Heart right ventricle (tissue), 16 donors: Measurements from ENCODE around the gene CATSPERD. TPM values are rescaled to one million over a fixed set of nuclear protein-coding genes. Genes with fewer than 3 reads are reported as not detected.

ENCODE experiments used
- ATAC-seq, 8 donors: fragments of 200-7000 bp; cut with Tn5 transposase; one replicate each; pipeline ENCODE4 v1.9.1; 2020; ENCODE audit warnings: mild to moderate bottlenecking in 8 of 8, moderate library complexity in 8 of 8, moderate number of reproducible peaks in 1 of 8
- DNase-seq, 2 donors: peaks; one replicate each; pipeline ENCODE4 v3.0.0-alpha.2; 2020
- H3K27ac ChIP-seq, 10 donors: fragments of 200-600 bp; sonication (generic) in 2 of 10; one replicate each; pipeline versions ENCODE4 v1.5.0 to v1.8.0; 2020 to 2022; ENCODE audit warnings: mild to moderate bottlenecking in 3 of 10
- H3K27me3 ChIP-seq, 7 donors: fragments of 200-600 bp; one replicate each; pipeline ENCODE4 v1.8.0; 2021 to 2022; ENCODE audit warnings: mild to moderate bottlenecking in 2 of 7
- H3K36me3 ChIP-seq, 9 donors: fragments of 200-600 bp; sonication (generic) in 1 of 9; one replicate each; pipeline versions ENCODE4 v1.5.0 to v1.8.0; 2020 to 2022; ENCODE audit warnings: mild to moderate bottlenecking in 2 of 9
- H3K4me1 ChIP-seq, 9 donors: fragments of 200-600 bp; sonication (generic) in 1 of 9; one replicate each; pipeline versions ENCODE4 v1.5.0 to v1.8.0; 2020 to 2022; ENCODE audit warnings: mild to moderate bottlenecking in 4 of 9
- H3K4me3 ChIP-seq, 10 donors: fragments of 200-600 bp; sonication (generic) in 2 of 10; one replicate each; pipeline versions ENCODE4 v1.5.0 to v1.8.0; 2020 to 2022; ENCODE audit warnings: mild to moderate bottlenecking in 7 of 10, moderate library complexity in 2 of 10
- H3K9me3 ChIP-seq, 11 donors: fragments of 200-600 bp in 10 of 11; sonication (generic) in 2 of 11; one replicate each; pipeline versions ENCODE4 v1.5.0 to v1.8.0; 2013 to 2022; ENCODE audit warnings: mild to moderate bottlenecking in 2 of 11, control low read depth in 1 of 11, moderate library complexity in 1 of 11
- WGBS, 2 donors: extraction: QIAGEN DNeasy Blood & Tissue Kit; methylation state at CpG; one replicate each; pipeline ENCODE4 v1.1.7; 2013; ENCODE audit warnings: inconsistent platforms in 1 of 2; 5-methylcytosine and 5-hydroxymethylcytosine counted together
- intact Hi-C, 10 donors: fragments of 100-400 bp; cut with DNase I; formaldehyde crosslinking; loops; one replicate each; pipeline versions ENCODE4 v1.11.1 to v1.14.2; 2022
- polyA plus RNA-seq, 2 donors: library from polyadenylated mRNA; stranded (reverse); fragments of 200-250 nt; gene quantifications; one replicate each; pipeline ENCODE4 v1.2.3, GENCODE V29; 2013
- total RNA-seq, 10 donors: library from RNA; stranded (reverse); fragmentation: NEBNext Ultra II Directional in 3 of 10; extraction: Animal tissue kit (Norgen Biotek cat#: 25700) in 3 of 10; gene quantifications; one replicate each; pipeline versions ENCODE4 v1.2.1 to v1.2.4, GENCODE V29; 2021 to 2023
- TF ChIP-seq, protein P1 (sequence below), 9 donors: fragments of 200-600 bp; sonication (generic) in 2 of 9; IDR thresholded peaks; one replicate each; pipeline versions ENCODE4 v1.5.0 to v1.8.0; 2021 to 2022; ENCODE audit warnings: antibody characterized with exemption in 9 of 9, mild to moderate bottlenecking in 5 of 9, moderate library complexity in 1 of 9
- donor health status: Arrhythmogenic right ventricular cardiomyopathy.
- donor health status: ischemic (EF 13 %, LVEDD 7.1; RV severe dilation, severe dysfunction).
- donor health status: healthy with polysubstance abuse.
- donor health status: DM: no; HTN: yes; CAD: no.
- donor health status: DM: no; HTN: no; CAD: no.
- donor health status: ischemic (EF 25% LVEDD 6.9; RV normal size, moderate dysfunction).
- donor health status: ischemic (EF 25% LVEDD 5.7; RV mildly dilated, moderate dysfunction).
- donor health status: healthy.
- donor health status: DM: yes; HTN: yes; CAD: no.
- donor health status: Ischemic cardiomyopathy.
- donor health status: ischemic (EF 35%, LVEDD 5.7; RV mildly dilated, moderate dysfunction).
- donor health status: nonischemic (EF 11% LVEDD 7.7; RV severe dilation, severe dysfunction).
- donor health status: DM: yes; HTN: yes; CAD: no.
- donor health status: PGD.
- donor health status: ischemic (EF 29% LVEDD 5.4; RV normal size, mild dysfunction).
- donor health status: nonischemic (EF 23%, LVEDD 6.1; RV moderate dilation, normal function).

The CATSPERD gene
- total and polyA plus RNA-seq, 12 donors, result not detected

DNA sequence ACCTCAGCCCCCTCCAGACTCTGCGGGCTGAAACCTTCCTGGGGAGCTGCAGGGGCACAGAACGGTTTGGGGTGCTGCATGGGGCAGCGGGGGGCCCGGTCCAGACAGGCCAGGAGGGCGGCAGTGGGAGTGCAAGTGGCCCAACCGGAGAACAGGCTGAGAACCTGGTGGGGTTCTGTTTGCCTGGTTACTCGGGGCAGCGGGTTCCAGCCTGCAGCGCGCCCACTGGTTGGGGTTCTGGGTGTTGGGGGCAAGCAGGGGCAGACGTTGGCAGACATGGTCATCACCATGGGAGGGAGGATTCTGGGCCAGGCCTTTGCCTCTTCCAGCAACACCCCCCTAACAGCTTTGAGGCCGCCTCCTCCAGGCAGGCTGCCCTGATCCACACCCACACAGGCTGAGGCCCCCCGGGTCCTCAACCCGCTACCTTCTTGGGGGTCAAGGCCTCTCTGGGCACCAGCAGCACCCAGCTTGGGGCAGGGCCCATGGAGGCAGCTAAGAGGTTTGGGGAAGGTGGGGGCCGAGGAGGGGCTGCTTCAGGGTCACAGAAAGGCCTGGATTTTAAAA, 64.2 kb downstream of the CATSPERD start, which contains the start of gene PRR22:
Gene PRR22 (minus strand): TSS at position 166 of the 567 bp plus-strand sequence. CDS start 86 bp downstream, at position 80.
- ATAC-seq, result peak in 1 of 8 donors; percentile 3
- WGBS, 2 donors, result 94 to 97% methylated on average over 15 of the region's 15 CpGs

DNA sequence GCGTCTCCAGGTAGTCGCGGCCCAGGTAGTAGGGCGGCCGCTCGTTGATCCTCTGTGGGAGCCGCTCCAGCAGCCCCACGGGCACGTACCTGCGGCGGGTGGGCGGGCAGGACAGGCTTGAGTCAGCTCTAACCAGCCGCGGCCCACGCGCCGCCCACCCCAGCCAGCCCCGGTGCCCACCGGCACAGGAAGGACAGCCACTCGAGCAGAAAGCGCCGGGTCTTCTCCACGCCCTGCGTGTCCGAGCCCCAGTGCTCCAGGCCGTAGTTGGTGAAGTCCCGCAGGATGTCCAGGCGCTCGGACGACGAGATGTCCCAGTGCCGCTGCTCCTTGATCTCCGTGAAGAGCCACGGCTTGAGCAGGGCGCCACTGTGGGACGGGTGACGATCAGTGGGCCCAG, 65.0 kb downstream of the CATSPERD start:
- peaks cover 2 to 9% (median 6%) of the 10 kb centered on the region in 9 donors for H3K4me1 ChIP-seq

More for the DNA sequence above, 64.2 kb downstream of the CATSPERD start, which contains the start of gene PRR22:
- intact Hi-C loops, result no loop called here
- Histone ChIP-seq H3K4me1 (peaks cover 0 to 1% (median 0%) of the 10 kb centered on the region in 9 donors), H3K36me3 (peaks cover 13 to 71% (median 48%) of the 10 kb centered on the region in 9 donors), H3K27me3 (no peaks in the 10 kb centered on the region), H3K4me3 (no peak within 1 kb of the TSS), H3K27ac (no peak within 1 kb of the TSS), H3K9me3 (no peaks in the 10 kb centered on the region)
- DNase-seq, result no peak
- TF ChIP-seq, protein P1, sequence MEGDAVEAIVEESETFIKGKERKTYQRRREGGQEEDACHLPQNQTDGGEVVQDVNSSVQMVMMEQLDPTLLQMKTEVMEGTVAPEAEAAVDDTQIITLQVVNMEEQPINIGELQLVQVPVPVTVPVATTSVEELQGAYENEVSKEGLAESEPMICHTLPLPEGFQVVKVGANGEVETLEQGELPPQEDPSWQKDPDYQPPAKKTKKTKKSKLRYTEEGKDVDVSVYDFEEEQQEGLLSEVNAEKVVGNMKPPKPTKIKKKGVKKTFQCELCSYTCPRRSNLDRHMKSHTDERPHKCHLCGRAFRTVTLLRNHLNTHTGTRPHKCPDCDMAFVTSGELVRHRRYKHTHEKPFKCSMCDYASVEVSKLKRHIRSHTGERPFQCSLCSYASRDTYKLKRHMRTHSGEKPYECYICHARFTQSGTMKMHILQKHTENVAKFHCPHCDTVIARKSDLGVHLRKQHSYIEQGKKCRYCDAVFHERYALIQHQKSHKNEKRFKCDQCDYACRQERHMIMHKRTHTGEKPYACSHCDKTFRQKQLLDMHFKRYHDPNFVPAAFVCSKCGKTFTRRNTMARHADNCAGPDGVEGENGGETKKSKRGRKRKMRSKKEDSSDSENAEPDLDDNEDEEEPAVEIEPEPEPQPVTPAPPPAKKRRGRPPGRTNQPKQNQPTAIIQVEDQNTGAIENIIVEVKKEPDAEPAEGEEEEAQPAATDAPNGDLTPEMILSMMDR (IDR thresholded peaks at IDR 0.05), result no peak

DNA sequence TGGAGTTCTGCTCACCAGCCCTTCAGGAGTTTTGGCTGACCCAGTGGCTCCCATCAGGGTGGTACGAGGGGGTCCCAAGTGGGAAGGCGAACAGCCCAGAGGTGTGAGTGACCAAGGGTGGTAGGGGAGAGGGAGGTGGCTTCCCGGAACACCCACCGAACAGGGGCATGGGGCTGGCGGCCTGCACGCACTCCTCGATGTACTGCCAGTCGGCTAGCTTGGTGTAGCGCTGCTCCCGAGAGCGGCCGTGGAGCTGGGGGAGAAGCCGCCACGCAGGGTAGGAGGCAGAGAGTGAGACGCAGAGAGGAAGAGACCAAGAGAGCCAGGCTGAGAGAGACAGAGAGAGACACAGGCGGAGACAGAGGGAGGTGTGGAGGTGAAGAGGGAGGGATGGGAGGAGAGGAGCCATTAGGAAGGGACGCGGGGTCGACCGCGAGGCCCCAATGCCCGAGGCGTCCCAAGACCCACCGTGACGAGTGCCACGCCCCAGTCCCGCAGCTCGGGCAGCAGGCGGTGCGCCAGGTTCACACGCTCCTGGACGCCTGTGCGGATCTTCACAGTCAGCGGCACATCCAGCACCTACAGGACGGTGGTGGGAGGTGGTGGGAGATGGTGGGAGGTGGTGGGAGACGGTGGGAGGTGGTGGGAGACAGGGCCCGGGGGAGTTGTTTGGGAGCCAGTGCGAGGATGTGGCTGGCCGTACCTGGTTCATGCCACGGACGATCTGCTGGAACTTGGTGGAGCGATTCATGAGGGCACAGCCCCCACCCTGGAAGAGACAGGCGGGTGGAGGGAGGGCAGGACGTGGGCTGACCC, 66.4 kb downstream of the CATSPERD start:
- TF ChIP-seq, protein P1 (IDR thresholded peaks at IDR 0.05), result no peak
- DNase-seq, result no peak
- no peak overlapping the region for H3K27ac ChIP-seq
- no peak overlapping the region for H3K4me3 ChIP-seq
- intact Hi-C loops, result no loop called here
- peaks cover 13 to 76% (median 51%) of the 10 kb centered on the region in 9 donors for H3K36me3 ChIP-seq
- H3K27me3 ChIP-seq, result no peaks in the 10 kb centered on the region
- no peak for ATAC-seq
- peaks cover 2 to 9% (median 6%) of the 10 kb centered on the region in 9 donors for H3K4me1 ChIP-seq
- no peaks in the 10 kb centered on the region for H3K9me3 ChIP-seq
- 90 to 92% methylated on average over 43 to 44 of the region's 44 CpGs for WGBS, 2 donors

More for the DNA sequence above, 65.0 kb downstream of the CATSPERD start:
- TF ChIP-seq, protein P1 (IDR thresholded peaks at IDR 0.05), result no peak
- H3K36me3 ChIP-seq, result peaks cover 13 to 76% (median 51%) of the 10 kb centered on the region in 9 donors
- intact Hi-C loops, result no loop called here
- H3K9me3 ChIP-seq, result no peaks in the 10 kb centered on the region
- H3K4me3 ChIP-seq, result no peak overlapping the region
- no peaks in the 10 kb centered on the region for H3K27me3 ChIP-seq
- 95% methylated on average over 37 of the region's 37 CpGs for WGBS, 2 donors
- no peak overlapping the region for H3K27ac ChIP-seq
- ATAC-seq, result no peak
- no peak for DNase-seq

DNA sequence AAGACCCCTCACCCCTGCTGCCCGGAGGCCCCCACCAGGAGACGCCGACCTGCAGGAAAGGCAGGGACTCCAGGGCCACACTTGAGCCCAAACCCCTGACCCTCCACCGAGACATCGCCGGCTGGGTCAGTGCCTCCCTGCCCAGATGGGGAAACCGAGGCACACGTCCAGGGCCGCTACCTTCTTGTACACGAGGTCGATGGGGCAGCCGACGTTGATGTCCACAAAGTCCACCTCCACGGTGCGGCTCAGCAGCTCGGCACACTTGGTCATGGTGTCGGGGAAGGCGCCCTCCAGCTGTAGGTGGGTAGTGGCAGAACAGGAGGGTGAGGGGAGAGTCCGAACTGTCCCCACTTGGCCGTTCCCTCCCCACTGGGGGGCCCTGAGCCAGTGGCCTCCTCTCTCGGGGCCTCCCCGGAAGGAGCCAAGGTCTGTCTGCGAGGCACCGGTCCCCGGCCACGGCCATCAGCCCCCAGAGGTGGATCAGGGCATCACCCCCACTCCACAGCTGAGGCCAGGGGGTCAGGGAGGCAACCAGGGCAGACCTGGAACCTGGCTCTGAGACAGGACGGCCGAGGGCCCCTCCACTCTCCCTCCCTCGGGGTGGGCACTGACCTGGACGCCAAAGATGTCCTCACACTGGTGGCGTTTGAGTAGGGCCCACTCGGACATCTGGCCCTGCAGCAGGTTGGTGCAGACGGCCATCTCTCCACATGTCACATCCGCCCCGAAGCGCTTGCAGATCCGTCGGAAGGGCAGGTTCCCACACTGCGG, 67.2 kb downstream of the CATSPERD start:
- TF ChIP-seq, protein P1 (IDR thresholded peaks at IDR 0.05), result no peak
- H3K4me1 ChIP-seq, result peaks cover 2 to 9% (median 6%) of the 10 kb centered on the region in 9 donors
- H3K4me3 ChIP-seq, result no peak overlapping the region
- DNase-seq (no peak), ATAC-seq (no peak)
- H3K36me3 ChIP-seq, result peaks cover 13 to 74% (median 51%) of the 10 kb centered on the region in 9 donors
- no peaks in the 10 kb centered on the region for H3K27me3 ChIP-seq
- WGBS, 2 donors, result 90 to 92% methylated on average over 34 to 39 of the region's 39 CpGs
- no peak overlapping the region for H3K27ac ChIP-seq
- H3K9me3 ChIP-seq, result no peaks in the 10 kb centered on the region
- intact Hi-C loops, result no loop called here
